ENCODE measurements around the gene HEY2.

The HEY2 gene

DNA sequence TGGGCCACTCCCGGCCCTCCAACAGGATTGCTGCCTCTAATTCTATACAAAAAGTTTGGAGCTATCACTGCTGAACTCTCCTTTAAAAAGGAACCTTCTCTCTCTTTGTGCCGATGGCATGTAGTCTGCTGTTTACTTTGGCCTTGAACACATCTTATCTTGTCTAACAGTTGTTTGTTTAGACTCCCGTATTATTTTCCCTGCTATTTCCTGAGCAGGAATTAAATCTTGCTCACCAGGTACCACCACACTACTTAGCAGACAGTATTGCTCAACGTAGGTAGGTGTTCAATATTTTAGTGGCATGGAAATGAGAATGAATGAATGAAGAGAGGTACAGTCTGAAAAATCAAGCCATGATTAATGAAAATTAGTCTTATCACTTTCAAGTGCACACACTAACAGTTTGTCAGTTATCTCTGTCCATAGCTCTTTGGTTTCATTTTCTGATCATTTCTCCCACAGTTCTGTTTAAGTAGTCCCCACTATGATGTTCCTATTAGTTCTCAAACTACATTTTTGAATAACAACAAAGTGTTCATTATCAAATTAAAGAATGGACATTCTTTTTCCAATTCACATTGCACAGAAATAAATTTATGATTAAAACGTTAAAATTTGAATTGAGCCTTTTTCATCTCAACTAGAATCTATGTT lies 6.8 kb upstream of the HEY2 start:
- no peak overlapping the region for H3K4me3 ChIP-seq (ENCODE audit: low read depth, low read length)

- no peak overlapping the region for H3K4me3 ChIP-seq (ENCODE audit: low read depth, low read length)
These were observed 5.8 kb upstream of the HEY2 start for GRCh38 chr6:125743604-125744003.

DNA sequence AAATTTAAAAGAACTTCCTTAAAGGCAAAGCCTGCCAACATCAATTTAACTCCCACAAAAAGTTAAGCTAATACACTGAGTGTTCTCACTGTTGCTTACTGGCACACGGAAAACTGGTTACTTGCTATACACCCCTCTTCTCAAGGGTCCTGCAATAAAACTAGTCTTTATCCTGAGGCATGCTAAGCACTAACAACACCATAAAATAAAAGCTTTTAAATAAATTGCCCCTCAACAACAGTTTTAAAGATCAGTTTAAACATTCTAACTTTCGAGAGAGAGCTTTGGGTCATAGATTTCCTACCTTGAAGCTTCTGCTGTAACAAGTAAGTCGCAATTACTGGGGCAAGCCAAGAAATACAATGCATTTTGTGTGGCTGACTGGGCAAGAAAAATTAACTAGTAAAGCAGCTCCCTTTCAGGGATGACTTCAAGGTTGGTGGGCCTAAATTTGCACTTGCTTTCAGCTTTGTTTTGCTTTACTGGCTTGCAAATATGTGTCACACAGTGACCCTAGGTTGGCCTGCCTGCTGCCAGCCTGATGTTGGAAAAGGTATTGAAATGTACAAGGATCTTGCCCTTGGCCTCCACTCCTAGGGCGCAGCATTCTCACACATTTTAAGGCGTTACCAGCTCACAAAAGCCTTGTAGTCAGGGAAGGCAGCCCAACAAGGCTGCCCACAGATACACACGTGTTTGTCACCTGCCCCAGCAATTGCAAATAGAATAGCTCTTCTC lies 4.0 kb upstream of the HEY2 start:
- peak overlapping the region; percentile 37 for H3K4me3 ChIP-seq (ENCODE audit: low read depth, low read length)

DNA sequence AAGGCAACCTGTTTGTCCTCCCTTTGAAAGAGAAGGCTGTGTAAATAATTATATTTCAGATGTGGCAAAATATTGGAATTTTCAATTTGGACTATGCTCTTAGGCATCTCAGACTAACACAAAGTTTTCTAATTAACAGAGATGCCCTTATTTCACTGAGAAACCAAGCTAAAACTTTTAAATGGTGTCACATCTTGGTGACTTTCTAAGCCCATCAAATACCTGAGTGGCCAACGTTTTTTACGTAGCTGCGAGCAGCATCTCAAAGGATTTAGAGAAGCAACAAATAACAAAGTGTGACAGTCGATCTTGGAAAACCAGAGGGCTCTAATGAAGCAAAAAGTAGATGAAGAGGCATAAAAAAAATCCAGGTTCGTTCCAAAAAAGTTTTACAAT lies 3.4 kb upstream of the HEY2 start:
- peak overlapping the region; percentile 60 for H3K4me3 ChIP-seq (ENCODE audit: low read depth, low read length)

DNA sequence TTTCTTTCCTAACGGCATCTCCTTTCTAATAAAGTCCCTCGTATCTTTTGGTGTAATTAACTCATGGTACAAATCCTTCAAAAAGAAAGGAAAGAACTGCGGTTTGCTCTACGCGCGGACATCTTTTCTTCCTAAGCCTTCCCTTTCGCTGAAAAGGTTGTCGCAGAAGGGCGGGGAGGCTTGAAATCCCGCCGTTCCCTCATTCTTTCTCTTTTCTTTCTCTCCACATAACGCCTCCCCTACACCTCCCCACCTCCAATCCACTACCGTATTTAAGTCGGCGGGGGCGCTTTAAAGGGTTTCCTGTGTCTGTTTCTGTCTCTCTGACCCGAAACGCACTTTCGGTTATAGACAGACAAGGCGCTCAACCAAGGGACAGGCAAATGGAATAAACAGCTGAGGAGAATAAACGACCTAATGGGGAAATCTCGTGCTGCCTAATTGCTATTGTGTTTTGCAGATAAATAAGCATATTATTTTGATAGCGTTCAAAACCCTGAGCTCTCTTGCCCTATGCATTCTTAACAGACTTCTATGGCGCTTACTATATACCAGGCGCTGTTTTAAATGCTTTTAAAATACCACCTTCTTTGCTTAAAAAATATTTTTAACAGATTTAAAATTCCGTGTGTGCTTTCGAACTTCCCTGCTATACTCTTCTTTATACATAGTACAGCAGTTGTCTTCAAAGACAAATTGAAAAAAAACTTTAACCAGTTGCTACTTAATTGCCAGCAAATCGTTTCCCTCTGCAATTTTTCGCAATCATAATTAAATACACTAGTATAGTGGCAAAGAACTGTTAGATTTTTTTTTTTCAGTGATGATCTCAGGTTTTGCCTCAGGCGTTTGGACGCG lies 2.5 kb upstream of the HEY2 start:
- peak overlapping the region; percentile 60 for H3K4me3 ChIP-seq (ENCODE audit: low read depth, low read length)

GRCh38 chr6:125747589-125748405 lies 1.6 kb upstream of the HEY2 start:
- H3K4me3 ChIP-seq (ENCODE audit: low read depth, low read length), result peak overlapping the region; percentile 60

- H3K4me3 ChIP-seq (ENCODE audit: low read depth, low read length), result peak overlapping the region; percentile 60
These were observed 843 bp upstream of the HEY2 start for GRCh38 chr6:125748406-125749172.

DNA sequence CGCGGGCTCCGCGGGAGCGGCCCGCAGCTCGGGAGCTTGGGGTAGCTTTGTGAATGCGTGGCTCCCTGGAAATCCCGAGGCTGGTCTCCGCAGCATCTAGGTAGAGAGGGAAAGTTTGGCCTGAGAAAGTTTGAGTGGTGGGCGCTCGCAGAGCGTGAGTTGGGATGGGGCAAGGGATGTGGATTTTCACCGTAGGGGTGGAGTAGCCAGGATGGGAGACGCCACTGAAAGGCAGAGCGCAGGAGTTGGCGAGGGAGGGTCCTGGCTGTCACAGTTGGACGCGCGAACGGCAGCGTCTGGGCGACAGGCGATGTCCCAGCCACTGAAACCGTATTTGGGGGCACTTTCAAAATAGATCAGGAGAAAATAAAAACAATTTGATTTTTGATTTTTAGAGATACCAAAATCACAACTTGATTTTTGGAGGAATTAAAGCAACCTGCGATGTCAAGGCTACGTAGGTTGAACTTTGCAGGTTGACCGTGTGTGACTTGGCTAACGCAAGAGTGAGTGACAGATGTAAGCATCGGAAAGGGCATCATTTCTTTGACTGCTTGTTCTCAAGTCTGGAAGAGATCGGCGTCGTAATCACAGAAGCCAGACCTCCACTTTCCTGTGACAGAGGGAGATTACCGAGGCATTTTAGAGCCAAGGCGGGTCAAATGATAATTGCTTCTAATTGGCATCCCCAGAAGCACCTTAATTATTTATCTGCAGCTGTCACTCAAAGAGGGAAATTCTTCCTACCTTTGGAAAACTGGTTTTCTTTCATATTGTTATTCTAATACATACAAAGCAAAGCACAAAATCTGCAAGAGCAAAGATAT lies 646 bp downstream of the HEY2 start:
- H3K4me3 ChIP-seq (ENCODE audit: low read depth, low read length), result peak overlapping the region; percentile 67

GRCh38 chr6:125750692-125751333 lies 1.4 kb downstream of the HEY2 start:
- peak overlapping the region; percentile 67 for H3K4me3 ChIP-seq (ENCODE audit: low read depth, low read length)

DNA sequence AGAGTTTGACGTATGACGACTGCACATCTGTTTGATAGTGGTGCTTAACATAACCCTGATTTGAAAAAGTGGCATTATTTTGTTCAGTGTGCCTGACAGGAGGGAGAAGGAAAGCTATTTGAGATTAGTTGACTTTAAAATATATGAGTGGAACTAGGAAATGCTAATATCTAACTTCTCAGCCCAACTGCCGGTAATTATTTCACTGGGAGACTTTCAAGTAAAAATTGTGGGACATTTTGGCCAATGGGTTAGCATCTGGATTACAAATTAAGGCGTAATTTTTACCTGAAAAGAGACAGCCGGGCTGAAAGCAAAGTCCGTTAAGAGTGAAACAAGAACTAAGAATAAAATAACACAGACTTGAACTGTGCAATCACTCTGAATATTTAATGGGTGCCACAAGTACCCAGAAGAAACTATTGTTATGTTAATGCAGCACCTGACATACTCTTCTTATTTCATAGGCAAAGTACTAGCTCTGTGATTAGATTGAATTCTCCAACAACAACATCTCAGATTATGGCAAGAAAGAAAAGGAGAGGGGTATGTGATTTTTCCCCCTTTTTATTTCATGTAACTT lies 2.0 kb downstream of the HEY2 start:
- peak overlapping the region; percentile 67 for H3K4me3 ChIP-seq (ENCODE audit: low read depth, low read length)

- H3K4me3 ChIP-seq (ENCODE audit: low read depth, low read length), result no peak overlapping the region
These were observed 3.3 kb downstream of the HEY2 start for GRCh38 chr6:125752773-125753172.

DNA sequence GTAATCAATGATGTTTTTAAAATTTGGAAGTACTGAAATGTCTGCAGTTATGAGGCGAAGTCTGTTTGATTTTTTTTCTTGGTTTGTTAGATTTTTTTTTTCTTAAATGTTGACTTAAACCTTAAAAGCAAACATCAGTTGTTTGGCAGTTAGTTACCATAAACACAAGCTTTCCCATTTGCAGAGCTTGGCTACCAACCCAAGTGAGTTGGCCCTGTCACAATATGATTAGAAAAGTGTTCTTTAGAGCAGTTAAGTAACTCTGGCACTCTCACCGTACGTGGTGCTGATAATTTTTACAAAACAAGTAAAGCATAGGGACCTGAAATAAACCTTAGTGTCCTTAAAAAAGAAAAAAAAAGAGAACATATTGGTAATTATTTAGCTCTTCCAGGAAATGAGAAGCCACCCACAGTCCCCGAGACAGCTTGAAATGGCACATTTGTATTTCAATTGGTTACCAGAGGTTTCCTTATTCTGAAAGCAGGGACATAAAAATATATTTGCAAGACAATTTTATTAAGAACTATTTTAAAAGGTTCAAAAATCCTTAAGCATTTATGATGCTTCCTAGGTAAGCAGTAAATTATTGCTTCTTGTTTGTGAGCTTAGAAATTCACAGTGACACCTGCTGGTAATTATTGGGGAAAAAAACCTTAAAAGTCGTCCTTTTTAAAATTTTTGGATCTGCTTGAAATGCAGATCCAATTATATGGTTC lies 3.9 kb downstream of the HEY2 start:
- H3K4me3 ChIP-seq (ENCODE audit: low read depth, low read length), result no peak overlapping the region

- no peak overlapping the region for H3K4me3 ChIP-seq (ENCODE audit: low read depth, low read length)
These were observed 4.5 kb downstream of the HEY2 start for GRCh38 chr6:125753937-125754259.

GRCh38 chr6:125754566-125754965 lies 5.1 kb downstream of the HEY2 start:
- H3K4me3 ChIP-seq (ENCODE audit: low read depth, low read length), result no peak overlapping the region

- H3K4me3 ChIP-seq (ENCODE audit: low read depth, low read length), result no peak overlapping the region
These were observed 9.9 kb downstream of the HEY2 start for GRCh38 chr6:125759184-125759902.

GRCh38 chr6:125759959-125760457 lies 10.6 kb downstream of the HEY2 start:
- no peak overlapping the region for H3K4me3 ChIP-seq (ENCODE audit: low read depth, low read length)

DNA sequence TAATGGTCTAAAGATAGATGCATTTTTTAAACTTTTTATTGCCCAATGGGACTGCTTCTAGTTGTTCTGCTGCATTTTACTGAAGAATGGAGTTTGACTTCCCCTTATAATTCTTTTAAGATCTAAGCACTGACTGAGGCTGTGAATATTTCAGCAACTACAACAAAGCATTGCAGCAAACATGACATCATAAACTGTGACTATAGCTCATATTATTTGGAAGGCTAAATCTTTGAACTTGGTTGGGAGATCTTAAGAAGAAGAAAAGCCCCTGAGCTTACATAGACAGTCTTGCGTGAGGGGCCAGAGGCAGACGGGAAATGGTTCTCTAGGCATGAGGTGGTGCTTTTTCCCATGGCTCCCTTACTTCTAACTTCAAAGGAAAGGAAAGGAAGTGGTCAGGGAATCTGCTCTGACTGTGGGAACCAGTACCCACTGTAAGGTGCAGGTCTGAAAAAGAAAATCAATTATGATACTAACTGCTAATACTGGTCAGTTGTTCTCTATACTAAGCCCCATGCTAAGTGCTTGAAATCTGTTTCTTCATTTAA lies 14.8 kb downstream of the HEY2 start:
- no peak overlapping the region for H3K4me3 ChIP-seq (ENCODE audit: low read depth, low read length)

Measured in iPS-11a (cell line).